HL-60 (cell line): ENCODE results near the gene TMCO2.

Source experiments
- DNase-seq, 2 experiments: peaks; one replicate each; pipeline ENCODE4 v3.0.0-alpha.2; 2010 to 2020; ENCODE audit warnings: low read depth in 1 of 2, low spot score in 1 of 2
- H3K27ac ChIP-seq: fragments of 250-450 bp; sonication (Bioruptor Pico); replicated peaks from 2 replicates; pipeline ENCODE4 v1.5.1; 2020; ENCODE audit warnings: mild to moderate bottlenecking, moderate library complexity
- H3K27me3 ChIP-seq: fragments of 250-450 bp; sonication (Bioruptor Pico); 2 replicates; pipeline ENCODE4 v1.5.1; 2021; ENCODE audit warnings: mild to moderate bottlenecking, moderate library complexity; ENCODE audit not compliant: insufficient read depth, poor library complexity, severe bottlenecking
- H3K4me3 ChIP-seq: replicated peaks from 2 replicates; pipeline ENCODE4 v1.5.1; 2011; ENCODE audit warnings: mild to moderate bottlenecking, control low read depth, low read length; ENCODE audit not compliant: insufficient read depth
- CTCF ChIP-seq: IDR thresholded peaks from one replicate; pipeline ENCODE4 v1.5.1; 2011; ENCODE audit warnings: low read length, control low read depth, inconsistent platforms; ENCODE audit not compliant: insufficient read depth
- GABPA ChIP-seq: IDR thresholded peaks from 2 replicates; pipeline ENCODE4 v1.6.1; 2012; ENCODE audit warnings: low read depth
- POLR2AphosphoS5 ChIP-seq: IDR thresholded peaks from 2 replicates; pipeline ENCODE4 v1.6.1; 2012; ENCODE audit warnings: low read depth
- REST ChIP-seq: IDR thresholded peaks from 2 replicates; pipeline ENCODE4 v1.6.1; 2012; ENCODE audit warnings: low read depth; ENCODE audit not compliant: insufficient replicate concordance
- SPI1 ChIP-seq: IDR thresholded peaks from 2 replicates; pipeline ENCODE4 v1.6.1; 2012; ENCODE audit warnings: low read depth, mild to moderate bottlenecking, borderline replicate concordance
- long read RNA-seq: library from polyadenylated mRNA; unstranded; transcript quantifications from one replicate; pipeline ENCODE4 v2.0.0, GENCODE V29; 2020

TMCO2 gene
- long read RNA-seq, result 0 reads

GRCh38 chr1:40247655-40248054 lies at the start of gene TMCO2:
TMCO2 (plus strand) TSS chr1:40247937; CDS start chr1:40247994, 57 bp downstream.
- Histone ChIP-seq H3K27ac (no peak within 1 kb of the TSS), H3K4me3 (no peak within 1 kb of the TSS), H3K27me3 (no peaks in the 10 kb centered on the region)
- TF ChIP-seq GABPA (no peak), POLR2AphosphoS5 (no peak), SPI1 (no peak), REST (no peak), CTCF (no peak)
- no peak for DNase-seq

GRCh38 chr1:40199126-40199525 lies 48.6 kb upstream of the TMCO2 start:
- TF ChIP-seq CTCF, result no peak
- TF ChIP-seq REST, result no peak
- no peak overlapping the region for H3K4me3 ChIP-seq

GRCh38 chr1:40204856-40205255 lies 42.9 kb upstream of the TMCO2 start:
- Histone ChIP-seq H3K27ac (no peak overlapping the region), H3K27me3 (no peaks in the 10 kb centered on the region), H3K4me3 (no peak overlapping the region)
- no peak for DNase-seq
- TF ChIP-seq SPI1 (peak; percentile 78), POLR2AphosphoS5 (no peak)

More at GRCh38 chr1:40199126-40199525, 48.6 kb upstream of the TMCO2 start:
- no peak for DNase-seq
- H3K27ac ChIP-seq, result no peak overlapping the region
- no peaks in the 10 kb centered on the region for H3K27me3 ChIP-seq

GRCh38 chr1:40210511-40211204 lies 37.1 kb upstream of the TMCO2 start:
- H3K27ac ChIP-seq, result no peak overlapping the region
- no peak for DNase-seq
- no peak for TF ChIP-seq SPI1
- no peak for TF ChIP-seq POLR2AphosphoS5
- no peak for TF ChIP-seq REST
- no peak for TF ChIP-seq GABPA
- TF ChIP-seq CTCF, result no peak

More at GRCh38 chr1:40210511-40211204, 37.1 kb upstream of the TMCO2 start:
- Histone ChIP-seq H3K4me3 (no peak overlapping the region), H3K27me3 (no peaks in the 10 kb centered on the region)
